HG02840 (cell line): ENCODE data around the gene ALDH1A2.
"Not testable (repeated sequence)": the region's sequence is repeated elsewhere in the genome, so short reads cannot be mapped to it uniquely, and the experiment has no call there.

Source experiments
- ATAC-seq: cut with Tn5 transposase; IDR thresholded peaks from one replicate; pipeline ENCODE4 v1.9.1; 2021; ENCODE audit warnings: mild to moderate bottlenecking, moderate library complexity, moderate number of reproducible peaks; ENCODE audit not compliant: unreplicated experiment, low FRiP score

ALDH1A2 gene

DNA sequence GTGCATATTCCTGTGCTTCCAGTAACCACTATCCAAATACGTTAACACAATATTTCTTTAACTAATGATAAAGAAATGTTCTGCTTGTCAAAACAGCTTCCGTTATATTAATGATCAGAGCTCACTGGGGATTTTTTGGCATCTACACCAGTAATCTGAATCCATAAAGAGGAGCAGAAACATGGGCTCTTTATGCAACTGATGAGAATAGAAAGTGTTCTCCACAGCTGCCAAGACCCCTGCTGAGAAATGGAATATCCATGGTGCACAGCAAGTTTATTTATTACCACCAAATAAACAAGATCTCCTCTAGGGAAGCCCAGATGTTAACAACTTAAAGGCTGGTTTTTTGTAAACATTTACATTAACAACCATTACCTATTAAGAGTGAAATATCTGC lies 54.5 kb downstream of the ALDH1A2 start:
- ATAC-seq, result no peak

DNA sequence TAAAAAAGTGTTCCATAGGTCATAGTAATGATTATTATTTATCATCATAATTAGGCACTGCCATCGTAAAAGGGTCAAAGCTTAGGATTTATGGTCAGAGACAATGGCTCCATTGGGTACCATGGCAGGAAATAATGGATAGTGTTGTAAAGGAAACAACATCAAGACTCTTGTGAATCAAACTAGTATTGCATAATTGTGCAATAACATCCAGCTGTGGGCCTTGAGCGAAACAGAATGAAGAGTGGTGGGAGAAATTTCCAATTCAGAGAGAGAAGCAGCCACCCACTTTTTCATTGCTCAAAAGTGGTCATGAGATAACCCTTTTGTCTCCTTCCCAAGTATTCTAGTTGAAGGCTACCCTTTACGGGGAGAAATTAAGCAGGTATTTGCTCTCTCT lies 61.7 kb downstream of the ALDH1A2 start:
- ATAC-seq, result no peak

DNA sequence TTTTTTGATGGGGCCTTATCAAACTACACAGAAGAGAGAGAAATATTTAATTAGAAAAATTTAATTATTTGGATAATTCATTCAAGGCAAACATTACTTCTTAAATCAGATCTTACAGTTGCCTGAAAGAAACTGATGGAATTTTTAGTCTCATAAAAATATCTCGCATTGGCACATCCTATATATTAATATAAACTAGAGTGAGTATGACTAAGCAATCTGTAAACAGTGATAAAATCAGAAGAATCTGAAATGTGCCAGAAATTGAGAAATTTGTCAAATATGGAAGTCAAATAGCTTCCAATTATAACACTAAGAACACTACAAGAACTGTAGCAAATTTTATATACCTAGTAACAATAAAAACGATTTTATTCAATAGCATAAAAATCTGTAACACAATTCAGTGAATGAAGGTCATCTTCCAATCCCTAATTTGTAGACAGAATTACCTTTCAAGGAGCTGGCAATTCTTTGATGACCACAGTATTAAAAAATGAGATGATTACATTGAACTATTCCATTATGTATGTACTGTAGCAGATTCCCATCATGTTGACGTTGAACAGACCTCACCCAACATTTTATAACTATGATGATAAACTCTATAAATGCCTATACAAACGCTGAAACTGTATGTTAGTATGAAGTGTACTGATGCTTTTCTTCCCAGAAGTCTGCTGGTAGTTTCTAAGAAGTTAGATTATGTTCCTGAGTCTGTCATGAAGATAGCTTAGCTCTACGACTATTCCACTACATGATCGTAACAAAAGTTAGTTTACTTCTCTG lies 63.0 kb downstream of the ALDH1A2 start:
- no peak for ATAC-seq

DNA sequence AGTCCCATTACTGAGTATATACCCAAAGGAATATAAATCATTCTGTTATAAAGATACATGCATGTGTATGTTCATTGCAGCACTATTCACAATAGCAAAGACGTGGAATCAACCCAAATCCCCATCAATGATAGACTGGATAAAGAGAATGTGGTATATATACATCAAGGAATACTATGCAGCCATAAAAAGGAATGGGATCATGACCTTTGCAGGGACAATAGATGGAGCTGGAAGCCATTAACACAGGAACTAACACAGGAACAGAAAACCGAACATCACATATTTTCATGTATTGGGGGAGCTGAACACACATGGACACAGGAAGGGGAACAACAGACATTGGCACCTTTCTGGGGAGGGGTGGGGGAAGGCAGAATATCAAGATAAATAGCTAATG lies 65.8 kb downstream of the ALDH1A2 start:
- not testable (repeated sequence) for ATAC-seq

DNA sequence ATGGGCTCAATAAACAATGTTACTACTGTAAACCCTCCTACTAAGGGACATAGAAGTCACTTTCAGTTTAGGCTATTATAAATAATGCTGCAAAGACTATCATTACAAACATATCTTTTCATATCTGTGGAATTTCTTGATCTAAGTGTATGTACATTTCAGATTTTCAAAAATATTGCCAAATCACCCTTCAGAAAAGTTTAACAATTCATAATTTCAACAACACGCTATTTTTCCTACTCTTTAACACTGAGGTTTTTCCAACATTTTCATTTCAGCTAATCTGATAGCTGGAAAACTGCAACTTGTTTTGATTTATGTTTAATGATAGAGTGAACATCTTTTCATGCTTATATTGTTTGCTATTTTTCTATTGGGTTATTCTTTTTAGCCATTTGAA lies 69.0 kb downstream of the ALDH1A2 start:
- ATAC-seq, result no peak

DNA sequence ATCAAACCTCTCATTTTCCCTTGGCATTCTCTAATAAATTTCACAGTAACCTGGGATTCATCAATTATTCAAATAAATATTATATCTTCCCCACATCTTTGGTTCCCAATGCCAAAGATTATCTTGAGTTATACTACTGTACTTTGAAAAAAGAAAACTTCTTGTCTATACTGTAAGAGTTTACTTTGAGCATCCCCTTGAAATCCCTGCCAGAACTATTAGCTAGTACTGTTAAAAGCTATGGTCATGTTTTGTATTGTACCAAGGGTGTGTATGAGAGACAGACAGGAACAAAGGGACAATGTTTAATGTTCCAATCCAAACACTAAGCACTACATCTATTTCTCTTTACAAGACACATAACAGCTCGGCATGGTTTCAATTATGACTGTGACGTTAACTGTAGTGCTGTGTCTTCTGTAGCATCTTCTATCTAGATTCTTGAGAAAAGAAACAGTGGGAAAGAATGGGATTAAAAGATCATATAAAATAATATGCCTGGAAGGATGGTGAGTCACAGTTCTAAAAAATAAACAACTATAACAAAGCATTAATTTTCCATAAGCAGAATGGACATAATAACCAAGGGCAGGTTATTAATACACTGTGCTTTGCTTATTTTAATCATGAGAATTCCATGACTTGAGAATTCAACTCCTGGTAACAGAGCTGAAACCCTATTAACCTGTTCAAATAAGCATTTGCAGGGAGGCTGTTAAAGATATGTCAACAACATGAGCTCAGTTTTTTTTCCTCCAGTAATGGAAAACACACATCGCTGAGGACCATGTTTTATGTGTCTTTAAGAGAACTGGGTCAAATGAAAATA lies 71.1 kb downstream of the ALDH1A2 start:
- ATAC-seq, result no peak

DNA sequence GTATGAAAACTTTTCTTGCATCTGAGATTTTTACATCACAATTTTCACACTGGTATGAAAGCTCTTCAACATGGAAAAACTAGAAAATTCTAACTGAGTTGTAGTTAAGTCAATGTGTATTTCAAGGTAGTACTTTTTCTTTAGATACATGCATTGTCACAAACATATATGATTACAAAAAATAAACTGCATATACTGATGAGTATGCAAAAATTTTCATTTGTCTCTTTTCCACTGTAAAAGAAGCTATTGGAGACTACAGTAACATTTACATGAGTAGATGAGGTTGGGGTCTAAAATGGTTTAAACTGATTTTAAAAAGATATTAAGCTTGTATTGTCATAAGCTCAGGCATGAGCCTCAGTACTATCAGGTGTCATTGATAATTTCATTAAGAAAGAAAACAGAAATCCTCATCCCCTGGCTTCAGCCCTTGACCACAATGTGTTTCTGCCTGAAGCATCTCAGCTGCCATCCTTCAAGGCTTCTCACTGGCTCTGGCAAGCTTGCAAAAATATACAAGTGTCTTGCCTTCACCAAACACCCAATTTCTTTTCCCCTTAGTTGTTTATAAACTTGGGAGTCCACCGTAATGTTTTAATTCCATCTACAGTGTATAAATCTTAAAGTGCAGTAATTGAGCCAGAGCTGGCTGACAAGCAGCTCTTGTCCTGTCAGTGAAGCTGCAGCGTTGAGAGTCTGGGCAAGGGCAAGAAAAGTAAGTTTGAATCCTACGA lies 71.9 kb downstream of the ALDH1A2 start:
- ATAC-seq, result no peak

DNA sequence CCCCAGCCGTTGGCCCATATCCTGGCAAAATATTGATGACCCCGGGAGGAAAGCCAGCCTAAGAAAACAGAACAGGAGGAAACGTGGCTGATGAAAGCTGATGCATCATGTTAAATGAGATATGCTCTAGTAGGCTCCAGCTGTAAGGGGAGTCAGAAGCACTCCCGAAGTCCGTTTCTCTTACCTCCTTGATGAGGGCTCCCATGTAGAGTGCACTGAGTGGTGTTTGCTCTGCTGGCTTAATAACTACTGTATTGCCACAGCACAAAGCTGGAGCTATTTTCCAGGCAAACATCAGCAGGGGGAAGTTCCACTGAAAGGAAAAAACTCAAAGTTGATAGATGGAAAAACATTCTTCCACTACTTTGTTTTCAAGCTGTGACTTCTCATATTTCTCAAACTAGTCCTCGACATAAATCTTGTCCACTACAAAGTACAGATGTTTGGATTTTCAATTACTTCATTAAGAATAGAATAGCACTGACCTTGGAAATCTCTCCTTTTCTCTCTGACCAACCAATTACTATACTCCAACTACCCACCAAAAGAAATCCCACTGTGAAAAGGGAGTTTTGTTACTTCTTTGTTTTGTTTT lies 72.7 kb downstream of the ALDH1A2 start:
- no peak for ATAC-seq

DNA sequence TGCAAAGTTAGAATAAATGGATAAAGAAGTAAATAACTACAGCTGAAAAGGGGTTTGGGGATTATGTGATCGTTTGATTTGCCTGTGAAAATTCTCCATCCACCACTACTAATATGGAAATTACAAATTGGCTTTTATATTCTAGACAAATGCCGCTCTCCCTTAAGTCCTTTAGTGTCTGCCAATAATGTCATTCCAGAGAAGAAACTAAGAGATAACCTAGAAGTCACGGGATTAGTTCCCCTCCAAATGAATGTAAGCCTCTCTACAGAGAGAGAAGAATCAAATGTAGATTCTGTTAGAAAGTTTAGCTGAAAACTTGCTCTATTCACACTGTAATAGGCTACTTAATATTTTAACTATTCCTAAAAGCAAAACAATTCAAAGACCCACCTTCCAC lies 92.0 kb downstream of the ALDH1A2 start:
- no peak for ATAC-seq

DNA sequence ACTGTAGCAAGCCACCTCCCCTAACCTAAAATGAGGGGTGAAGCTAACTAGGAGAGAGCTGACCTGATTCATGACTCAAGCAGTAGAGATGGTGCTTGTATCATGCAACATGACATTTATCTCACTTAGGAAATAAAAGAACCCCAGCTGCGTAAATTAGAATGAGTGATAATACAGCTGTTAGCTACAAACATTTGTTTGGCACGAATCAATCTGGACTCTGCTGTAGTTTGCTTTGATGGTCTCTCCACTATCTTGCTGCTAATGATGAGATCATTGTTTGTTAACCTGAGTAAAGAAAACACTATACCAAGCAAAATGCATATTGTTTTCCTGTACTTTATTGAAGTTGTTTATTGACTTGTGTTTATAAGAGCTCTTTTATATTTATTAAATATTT lies 92.6 kb downstream of the ALDH1A2 start:
- ATAC-seq, result no peak

DNA sequence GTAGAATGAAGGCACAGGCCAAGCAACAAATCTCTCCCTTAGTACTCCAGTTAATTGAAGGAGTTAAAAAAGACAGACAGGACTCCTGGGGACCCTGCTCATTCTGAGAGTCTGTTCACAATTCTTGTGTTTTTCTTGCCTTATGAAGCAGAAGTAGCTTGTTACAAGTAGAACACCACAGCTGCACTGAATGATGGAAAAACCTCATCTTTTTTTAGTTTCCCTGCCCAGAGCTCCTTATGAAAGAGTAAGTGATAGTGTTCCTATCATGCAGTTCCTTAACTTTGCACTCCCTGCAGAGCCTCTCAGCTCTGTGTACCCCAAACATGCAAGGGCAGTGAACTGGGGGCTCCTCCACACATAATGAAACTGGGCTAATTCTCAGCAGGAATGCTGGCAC lies 95.5 kb downstream of the ALDH1A2 start:
- no peak for ATAC-seq

DNA sequence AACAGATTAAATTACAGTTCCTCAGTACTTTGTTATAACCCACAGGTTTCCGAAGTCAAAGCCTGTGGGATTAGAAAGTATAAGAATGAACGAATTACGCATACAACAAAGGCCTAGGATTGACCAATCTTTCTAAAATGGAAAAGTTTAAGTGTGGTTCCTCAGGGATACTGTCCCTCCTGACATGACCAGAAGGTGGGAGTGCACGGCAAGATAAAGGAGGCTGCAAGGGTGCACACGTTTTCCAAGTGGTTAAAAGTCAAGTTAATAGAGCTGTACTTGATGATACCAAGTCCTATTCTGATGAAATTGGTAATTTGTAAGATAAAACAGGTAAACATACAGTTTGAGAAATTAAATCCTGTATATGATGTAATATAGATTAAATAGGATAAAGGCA lies 96.2 kb downstream of the ALDH1A2 start:
- no peak for ATAC-seq

DNA sequence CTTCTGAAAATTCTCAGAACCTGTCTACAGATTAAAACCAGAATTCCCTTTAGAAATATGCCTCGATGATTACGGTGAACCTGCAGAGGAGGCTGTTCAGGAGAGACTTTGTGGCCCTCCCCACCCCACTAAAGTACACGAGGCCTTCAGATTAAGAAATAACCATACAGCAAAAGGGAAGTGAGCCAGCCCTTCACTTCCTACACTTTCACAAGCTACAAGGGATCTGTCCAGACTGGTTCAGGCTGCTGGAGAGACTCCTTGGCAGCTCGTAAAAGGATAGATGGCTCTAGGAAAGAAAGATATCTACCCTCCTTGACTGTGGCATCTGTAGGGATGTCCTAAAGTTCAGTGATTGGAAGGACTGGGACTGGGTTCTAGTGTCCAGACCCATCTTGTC lies 102.6 kb downstream of the ALDH1A2 start:
- no peak for ATAC-seq

DNA sequence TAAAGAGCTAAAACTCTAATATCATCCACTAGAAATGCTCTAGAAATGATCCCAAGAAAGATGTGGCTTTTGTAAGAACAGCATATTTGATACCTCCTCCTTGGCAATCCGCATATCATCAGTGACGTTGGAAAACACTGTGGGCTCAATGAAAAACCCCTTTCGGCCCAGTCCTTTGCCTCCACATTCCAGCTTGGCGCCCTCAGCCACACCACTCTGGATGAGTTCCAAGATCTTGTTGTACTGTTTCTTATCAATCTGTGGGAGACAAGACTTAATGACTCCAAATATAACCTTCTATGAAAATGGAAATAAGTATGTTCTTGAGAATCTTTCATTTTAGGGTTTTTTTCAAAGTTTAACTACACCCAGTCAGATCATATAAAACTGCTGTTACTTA lies 103.6 kb downstream of the ALDH1A2 start:
- ATAC-seq, result no peak

DNA sequence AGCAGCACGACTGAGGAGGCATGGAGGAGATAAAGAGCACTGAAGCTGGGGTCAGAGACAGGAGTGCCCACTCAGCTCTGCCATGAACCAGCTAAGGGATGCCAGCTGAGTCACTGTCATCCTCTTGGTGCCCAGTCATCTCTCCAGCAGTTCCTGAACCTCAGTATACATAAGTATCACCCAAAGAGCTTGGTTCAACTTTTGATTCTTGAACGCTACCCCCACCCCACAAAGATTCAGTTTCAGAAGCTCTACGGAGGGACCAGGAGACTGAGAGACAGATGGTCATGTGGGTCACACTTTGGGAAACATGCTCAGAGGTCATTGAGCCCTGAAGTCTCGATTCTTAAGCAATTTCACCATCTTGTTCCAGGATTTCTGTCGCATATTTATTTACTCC lies 108.4 kb downstream of the ALDH1A2 start:
- ATAC-seq, result no peak

DNA sequence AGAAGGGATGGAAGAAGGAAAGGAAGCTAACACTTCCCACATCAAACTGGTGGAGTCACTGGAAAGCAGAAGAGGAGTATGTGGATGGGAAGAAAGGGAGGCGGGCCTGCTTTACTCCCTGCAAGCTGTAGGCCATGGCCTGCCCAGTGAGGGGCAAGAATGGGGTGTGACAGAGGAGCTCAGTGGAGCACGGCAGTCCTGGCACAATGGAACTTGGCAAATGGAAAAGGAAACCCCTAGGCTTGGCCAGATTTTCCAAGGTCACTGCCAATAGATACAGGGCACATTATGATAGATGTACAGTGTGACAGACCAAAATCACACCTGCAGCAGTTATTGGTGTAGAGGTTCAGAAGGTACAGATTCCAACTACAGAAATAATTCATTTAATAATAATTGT lies 111.6 kb downstream of the ALDH1A2 start:
- ATAC-seq, result no peak

DNA sequence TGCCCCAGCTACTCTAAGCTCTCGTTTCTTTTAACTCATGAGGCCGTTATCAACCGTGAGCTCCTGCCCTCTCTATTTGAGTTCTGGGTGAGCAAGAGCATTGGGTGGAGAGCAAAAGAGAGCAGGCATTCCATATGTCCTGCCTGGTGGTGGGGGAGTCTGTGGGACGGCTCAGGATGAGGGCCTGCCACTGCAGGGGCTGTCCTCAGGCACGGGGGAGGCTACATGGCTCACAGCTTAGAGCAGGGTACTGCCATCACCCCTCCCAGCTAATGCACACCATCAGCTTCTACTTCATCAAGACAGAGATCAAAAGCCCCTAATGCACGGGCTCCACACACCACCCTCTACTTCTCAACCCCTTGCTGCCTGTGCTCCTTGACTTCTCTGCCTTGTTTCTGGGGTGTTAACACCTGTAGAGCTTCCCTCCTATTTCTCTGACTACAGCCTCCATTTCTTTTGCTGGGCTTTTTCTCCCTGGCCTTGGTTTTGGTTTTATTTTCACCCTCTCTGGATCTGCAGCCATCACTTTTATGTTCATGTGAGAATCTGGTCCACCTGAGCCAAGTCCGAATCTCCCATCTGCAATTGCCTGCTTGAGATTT lies 114.1 kb downstream of the ALDH1A2 start:
- ATAC-seq, result no peak

DNA sequence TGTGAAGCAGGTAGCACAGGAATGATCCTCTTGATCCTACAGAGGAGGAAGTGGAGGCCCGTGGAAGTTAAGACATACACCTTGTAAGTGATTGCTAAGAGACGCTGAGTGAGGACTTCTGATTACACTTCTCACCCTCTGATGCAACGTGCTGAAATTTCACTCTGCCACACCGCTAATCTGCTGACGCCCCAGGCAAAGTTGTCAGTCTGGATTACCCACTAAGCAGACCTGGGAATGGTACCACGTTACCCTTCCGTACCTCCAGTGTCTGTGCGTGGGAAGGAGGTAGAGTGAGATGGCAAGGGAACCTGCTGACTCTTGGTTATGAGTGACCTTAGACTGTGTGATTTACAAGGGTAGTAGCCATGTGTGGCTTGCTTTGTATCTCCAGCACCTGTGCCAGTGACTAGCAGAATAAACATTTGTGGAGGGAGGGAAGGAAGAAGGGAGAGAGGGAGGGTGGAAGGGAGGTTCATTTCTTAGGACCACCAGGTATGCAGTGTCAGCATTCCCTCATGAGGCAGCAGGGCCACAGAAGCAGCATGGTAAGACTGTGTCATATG lies 115.0 kb downstream of the ALDH1A2 start:
- no peak for ATAC-seq

DNA sequence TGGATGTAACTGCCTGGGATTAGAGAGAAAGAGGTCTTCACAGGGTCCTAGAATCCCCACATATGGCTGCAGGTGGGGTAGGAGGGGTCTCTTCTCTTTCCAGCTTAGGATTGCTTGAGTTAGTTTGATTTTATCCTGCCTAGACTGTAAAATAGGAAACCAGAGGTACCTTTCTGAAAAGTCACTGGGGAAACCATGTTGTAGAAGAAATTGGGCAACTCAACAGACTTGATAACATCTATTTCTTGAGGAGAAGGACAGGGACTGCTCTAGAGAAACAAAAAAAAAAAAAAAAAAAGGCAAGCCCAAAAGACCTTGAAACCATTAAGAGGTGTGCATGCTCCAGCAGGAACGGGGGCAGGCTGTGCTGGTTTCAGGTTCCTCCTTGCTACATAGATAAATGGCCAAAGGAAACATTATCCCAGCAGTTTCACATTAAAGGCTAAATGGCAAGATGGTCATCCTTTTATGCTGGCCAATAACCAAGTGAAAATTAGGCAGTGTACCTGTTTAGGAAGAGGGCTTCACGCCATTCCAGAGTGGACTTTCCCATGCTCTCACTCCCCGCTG lies 116.1 kb downstream of the ALDH1A2 start:
- no peak for ATAC-seq
